Measurements from ENCODE around the gene ZFAND3.

GRCh38 chr6:38051819-38052434 is 232.4 kb downstream of the ZFAND3 start:
- TF ChIP-seq YY1 (IDR thresholded peaks at IDR 0.05; ENCODE audit: low read depth) (no peak), MXI1 (IDR thresholded peaks at IDR 0.05; ENCODE audit: low read depth, low read length) (no peak), USF2 (IDR thresholded peaks at IDR 0.05; ENCODE audit: borderline replicate concordance, low read depth, low read length) (no peak), TEAD4 (IDR thresholded peaks at IDR 0.05; ENCODE audit: borderline replicate concordance, insufficient read depth) (no peak), JUND (IDR thresholded peaks at IDR 0.05) (no peak)
- TF ChIP-seq, protein P1, sequence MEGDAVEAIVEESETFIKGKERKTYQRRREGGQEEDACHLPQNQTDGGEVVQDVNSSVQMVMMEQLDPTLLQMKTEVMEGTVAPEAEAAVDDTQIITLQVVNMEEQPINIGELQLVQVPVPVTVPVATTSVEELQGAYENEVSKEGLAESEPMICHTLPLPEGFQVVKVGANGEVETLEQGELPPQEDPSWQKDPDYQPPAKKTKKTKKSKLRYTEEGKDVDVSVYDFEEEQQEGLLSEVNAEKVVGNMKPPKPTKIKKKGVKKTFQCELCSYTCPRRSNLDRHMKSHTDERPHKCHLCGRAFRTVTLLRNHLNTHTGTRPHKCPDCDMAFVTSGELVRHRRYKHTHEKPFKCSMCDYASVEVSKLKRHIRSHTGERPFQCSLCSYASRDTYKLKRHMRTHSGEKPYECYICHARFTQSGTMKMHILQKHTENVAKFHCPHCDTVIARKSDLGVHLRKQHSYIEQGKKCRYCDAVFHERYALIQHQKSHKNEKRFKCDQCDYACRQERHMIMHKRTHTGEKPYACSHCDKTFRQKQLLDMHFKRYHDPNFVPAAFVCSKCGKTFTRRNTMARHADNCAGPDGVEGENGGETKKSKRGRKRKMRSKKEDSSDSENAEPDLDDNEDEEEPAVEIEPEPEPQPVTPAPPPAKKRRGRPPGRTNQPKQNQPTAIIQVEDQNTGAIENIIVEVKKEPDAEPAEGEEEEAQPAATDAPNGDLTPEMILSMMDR (IDR thresholded peaks at IDR 0.05), result no peak

Measured in SK-N-SH (cell line).